Karpas-422 (cell line): Measurements from ENCODE around the gene H6PD. TPM values are rescaled to one million over a fixed set of nuclear protein-coding genes. Genes with fewer than 3 reads are reported as not detected.

Experiments used
- DNase-seq: peaks from one replicate; pipeline ENCODE4 v3.0.0-alpha.2; 2015
- H2AFZ ChIP-seq: fragments of 200-600 bp; sonication (generic); 2 replicates; pipeline ENCODE4 v1.6.1; 2014; ENCODE audit warnings: antibody characterized with exemption, low read length, mixed read lengths
- H3K27ac ChIP-seq: fragments of 200-600 bp; sonication (generic); 2 replicates; pipeline ENCODE4 v1.5.1; 2014; ENCODE audit warnings: mild to moderate bottlenecking, low read length, moderate library complexity
- H3K27me3 ChIP-seq: fragments of 200-600 bp; sonication (generic); 2 replicates; pipeline ENCODE4 v1.6.1; 2014; ENCODE audit warnings: low read length, mixed read lengths
- H3K36me3 ChIP-seq: fragments of 200-600 bp; sonication (generic); 2 replicates; pipeline ENCODE4 v1.6.1; 2014; ENCODE audit warnings: low read length, mixed read lengths; ENCODE audit not compliant: insufficient read depth
- H3K4me1 ChIP-seq: fragments of 200-600 bp; sonication (generic); 2 replicates; pipeline ENCODE4 v1.6.1; 2014; ENCODE audit warnings: mild to moderate bottlenecking, low read length, mixed read lengths
- H3K4me2 ChIP-seq: fragments of 200-600 bp; sonication (generic); 2 replicates; pipeline ENCODE4 v1.6.1; 2014; ENCODE audit warnings: low read length, low read depth, mild to moderate bottlenecking; ENCODE audit not compliant: poor library complexity, severe bottlenecking
- H3K4me3 ChIP-seq: fragments of 200-600 bp; sonication (generic); 2 replicates; pipeline ENCODE4 v1.5.1; 2014; ENCODE audit warnings: mild to moderate bottlenecking, antibody characterized with exemption, low read length, mixed read lengths
- H3K79me2 ChIP-seq: fragments of 200-600 bp; sonication (generic); 2 replicates; pipeline ENCODE4 v1.6.1; 2014; ENCODE audit warnings: mild to moderate bottlenecking, low read length, mixed read lengths
- H3K9ac ChIP-seq: fragments of 200-600 bp; sonication (generic); 2 replicates; pipeline ENCODE4 v1.6.0; 2014; ENCODE audit warnings: low read length
- H3K9me2 ChIP-seq: fragments of 200-600 bp; sonication (generic), shearing (Covaris generic); replicated peaks from 2 replicates; pipeline ENCODE4 v1.6.0; 2014; ENCODE audit warnings: mild to moderate bottlenecking, low read length, moderate library complexity; ENCODE audit not compliant: insufficient read depth
- H3K9me3 ChIP-seq: fragments of 300-700, 200-600 bp; sonication (generic); 2 replicates; pipeline ENCODE4 v1.6.1; 2014; ENCODE audit warnings: low read length, mixed read lengths
- H4K20me1 ChIP-seq: fragments of 200-600 bp; sonication (generic); 2 replicates; pipeline ENCODE4 v1.6.1; 2014; ENCODE audit warnings: mild to moderate bottlenecking, antibody characterized with exemption, low read length, low read depth; ENCODE audit not compliant: insufficient read depth
- total RNA-seq: library from RNA; depleted of rRNA; stranded (reverse); fragments of >200 nt; shearing (Covaris generic); gene quantifications from 2 replicates; pipeline ENCODE4 v1.2.3, GENCODE V29; 2014; ENCODE audit warnings: low replicate concordance

The H6PD gene
- total RNA-seq, 1 experiment from 2014 or later, result 21.3 TPM

DNA sequence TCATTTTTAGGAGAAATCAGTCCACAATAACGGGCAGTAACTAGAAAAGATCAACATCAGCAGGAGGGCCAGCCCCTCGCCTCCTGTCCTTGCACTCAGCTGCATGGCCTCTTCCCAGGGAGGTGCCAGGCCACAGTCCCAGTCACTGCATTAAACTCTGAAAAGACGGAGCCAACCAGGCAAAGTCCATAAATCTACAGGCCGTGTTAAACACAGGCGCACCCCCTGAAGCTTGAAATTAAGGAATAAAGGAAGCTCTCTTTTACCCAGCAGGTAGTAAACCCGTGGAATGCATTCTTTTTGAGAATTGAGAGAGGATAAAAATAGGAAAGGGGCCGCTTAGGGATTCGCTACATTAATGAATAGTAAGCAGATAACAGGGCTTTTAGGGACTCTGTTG is 18.4 kb downstream of the H6PD start:
- H3K27me3 ChIP-seq, result no peaks in the 10 kb centered on the region
- no peaks in the 10 kb centered on the region for H3K36me3 ChIP-seq
- no peak overlapping the region for H3K4me3 ChIP-seq
- no peak overlapping the region for H3K4me2 ChIP-seq
- peaks cover under 1% of the 10 kb centered on the region; the same call in 1 of the 2 replicates for H3K9me3 ChIP-seq
- no peak overlapping the region for H3K9ac ChIP-seq
- H2AFZ ChIP-seq, result no peak overlapping the region
- no peaks in the 10 kb centered on the region for H4K20me1 ChIP-seq
- no peak for DNase-seq
- no peaks in the 10 kb centered on the region for H3K9me2 ChIP-seq
- peaks cover 7% of the 10 kb centered on the region; the same call in 1 of the 2 replicates for H3K79me2 ChIP-seq
- no peak overlapping the region for H3K27ac ChIP-seq
- H3K4me1 ChIP-seq, result no peaks in the 10 kb centered on the region

- Histone ChIP-seq H3K79me2 (peaks cover 13% of the 10 kb centered on the region), H3K27ac (no peak overlapping the region), H4K20me1 (no peaks in the 10 kb centered on the region), H3K9ac (no peak overlapping the region), H3K9me2 (no peaks in the 10 kb centered on the region), H3K9me3 (peaks cover 7% of the 10 kb centered on the region; the same call in 1 of the 2 replicates), H3K27me3 (no peaks in the 10 kb centered on the region), H3K36me3 (no peaks in the 10 kb centered on the region), H3K4me3 (no peak overlapping the region), H3K4me1 (no peaks in the 10 kb centered on the region), H2AFZ (no peak overlapping the region), H3K4me2 (no peak overlapping the region)
- no peak for DNase-seq
These were observed 19.0 kb downstream of the H6PD start for GRCh38 chr1:9253453-9254105.

GRCh38 chr1:9256332-9256731 is 21.8 kb downstream of the H6PD start:
- Histone ChIP-seq H3K79me2 (peaks cover 35% of the 10 kb centered on the region), H3K27me3 (no peaks in the 10 kb centered on the region), H3K27ac (no peak overlapping the region), H3K9me2 (no peaks in the 10 kb centered on the region), H3K9ac (no peak overlapping the region), H3K4me2 (no peak overlapping the region), H3K4me1 (no peaks in the 10 kb centered on the region), H2AFZ (no peak overlapping the region), H3K9me3 (peaks cover 13% of the 10 kb centered on the region; the same call in 1 of the 2 replicates), H4K20me1 (no peaks in the 10 kb centered on the region), H3K36me3 (no peaks in the 10 kb centered on the region), H3K4me3 (no peak overlapping the region)
- DNase-seq, result no peak

DNA sequence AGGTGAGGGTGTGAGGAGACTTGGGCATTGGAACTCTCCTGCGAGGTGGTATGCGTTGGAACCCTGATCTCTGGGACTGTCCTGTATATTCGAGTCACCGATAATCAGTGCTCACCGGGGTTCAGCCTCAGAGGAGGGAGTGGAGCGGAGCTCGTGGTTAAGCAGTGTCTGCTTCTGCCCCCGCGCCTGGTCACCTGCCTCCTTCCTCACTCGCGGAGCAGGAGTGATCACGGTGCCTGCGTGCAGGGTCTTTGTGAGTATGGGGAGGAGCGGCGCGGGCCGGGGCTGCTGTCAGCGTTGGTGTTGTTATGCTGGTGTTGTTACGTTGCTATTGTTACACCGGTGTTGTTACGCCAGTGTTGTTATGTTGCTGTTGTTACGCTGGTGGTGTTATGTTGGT is 23.3 kb downstream of the H6PD start:
- Histone ChIP-seq H3K27me3 (no peaks in the 10 kb centered on the region), H4K20me1 (no peaks in the 10 kb centered on the region), H3K36me3 (no peaks in the 10 kb centered on the region), H3K4me3 (no peak overlapping the region), H3K9ac (no peak overlapping the region), H3K79me2 (peaks cover 35% of the 10 kb centered on the region), H3K4me1 (no peaks in the 10 kb centered on the region), H3K9me3 (peaks cover 13% of the 10 kb centered on the region; the same call in 1 of the 2 replicates), H2AFZ (no peak overlapping the region), H3K27ac (no peak overlapping the region), H3K4me2 (no peak overlapping the region), H3K9me2 (no peaks in the 10 kb centered on the region)
- DNase-seq, result no peak

GRCh38 chr1:9258629-9259028 is 24.1 kb downstream of the H6PD start:
- Histone ChIP-seq H3K9me2 (no peaks in the 10 kb centered on the region), H3K27me3 (no peaks in the 10 kb centered on the region), H3K4me3 (no peak overlapping the region), H2AFZ (no peak overlapping the region), H3K9ac (no peak overlapping the region), H3K36me3 (no peaks in the 10 kb centered on the region), H3K4me2 (no peak overlapping the region), H3K9me3 (peaks cover 13% of the 10 kb centered on the region; the same call in 1 of the 2 replicates), H3K79me2 (peaks cover 35% of the 10 kb centered on the region), H4K20me1 (no peaks in the 10 kb centered on the region), H3K27ac (no peak overlapping the region), H3K4me1 (no peaks in the 10 kb centered on the region)
- DNase-seq, result no peak

GRCh38 chr1:9260059-9260766 is 25.6 kb downstream of the H6PD start:
- H3K9ac ChIP-seq, result no peak overlapping the region
- no peak overlapping the region for H3K4me2 ChIP-seq
- H3K27me3 ChIP-seq, result no peaks in the 10 kb centered on the region
- no peak overlapping the region for H3K4me3 ChIP-seq
- H3K9me3 ChIP-seq, result peaks cover 13% of the 10 kb centered on the region; the same call in 1 of the 2 replicates
- no peak overlapping the region for H3K27ac ChIP-seq
- H3K79me2 ChIP-seq, result peaks cover 35% of the 10 kb centered on the region
- H4K20me1 ChIP-seq, result no peaks in the 10 kb centered on the region
- H3K4me1 ChIP-seq, result no peaks in the 10 kb centered on the region
- no peak for DNase-seq
- no peaks in the 10 kb centered on the region for H3K9me2 ChIP-seq
- H2AFZ ChIP-seq, result no peak overlapping the region
- no peaks in the 10 kb centered on the region for H3K36me3 ChIP-seq

DNA sequence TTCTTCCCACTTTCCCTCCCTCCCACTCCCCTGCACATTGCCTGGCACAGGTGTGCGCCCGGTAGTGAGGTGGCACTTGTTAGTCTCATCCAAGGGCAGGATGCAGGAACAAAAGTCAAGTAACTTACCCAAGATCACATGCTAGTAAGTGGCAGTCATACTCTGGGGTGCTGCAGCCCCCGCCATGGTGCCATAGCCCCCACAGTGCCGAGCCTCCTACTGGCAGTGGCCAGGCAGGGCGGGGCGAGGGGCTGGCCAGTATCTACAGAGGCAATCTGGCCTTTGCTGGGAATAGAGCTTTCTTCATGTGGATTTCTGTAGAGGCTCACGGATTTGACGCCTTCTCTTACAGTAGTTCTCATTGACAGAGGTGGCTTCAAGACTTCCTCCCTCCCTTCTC is 26.9 kb downstream of the H6PD start:
- no peak overlapping the region for H3K27ac ChIP-seq
- H3K4me3 ChIP-seq, result no peak overlapping the region
- H3K9me3 ChIP-seq, result peaks cover 13% of the 10 kb centered on the region; the same call in 1 of the 2 replicates
- H2AFZ ChIP-seq, result no peak overlapping the region
- H4K20me1 ChIP-seq, result no peaks in the 10 kb centered on the region
- peaks cover 35% of the 10 kb centered on the region for H3K79me2 ChIP-seq
- no peaks in the 10 kb centered on the region for H3K36me3 ChIP-seq
- H3K27me3 ChIP-seq, result no peaks in the 10 kb centered on the region
- no peaks in the 10 kb centered on the region for H3K4me1 ChIP-seq
- H3K4me2 ChIP-seq, result no peak overlapping the region
- DNase-seq, result no peak
- no peak overlapping the region for H3K9ac ChIP-seq
- no peaks in the 10 kb centered on the region for H3K9me2 ChIP-seq

DNA sequence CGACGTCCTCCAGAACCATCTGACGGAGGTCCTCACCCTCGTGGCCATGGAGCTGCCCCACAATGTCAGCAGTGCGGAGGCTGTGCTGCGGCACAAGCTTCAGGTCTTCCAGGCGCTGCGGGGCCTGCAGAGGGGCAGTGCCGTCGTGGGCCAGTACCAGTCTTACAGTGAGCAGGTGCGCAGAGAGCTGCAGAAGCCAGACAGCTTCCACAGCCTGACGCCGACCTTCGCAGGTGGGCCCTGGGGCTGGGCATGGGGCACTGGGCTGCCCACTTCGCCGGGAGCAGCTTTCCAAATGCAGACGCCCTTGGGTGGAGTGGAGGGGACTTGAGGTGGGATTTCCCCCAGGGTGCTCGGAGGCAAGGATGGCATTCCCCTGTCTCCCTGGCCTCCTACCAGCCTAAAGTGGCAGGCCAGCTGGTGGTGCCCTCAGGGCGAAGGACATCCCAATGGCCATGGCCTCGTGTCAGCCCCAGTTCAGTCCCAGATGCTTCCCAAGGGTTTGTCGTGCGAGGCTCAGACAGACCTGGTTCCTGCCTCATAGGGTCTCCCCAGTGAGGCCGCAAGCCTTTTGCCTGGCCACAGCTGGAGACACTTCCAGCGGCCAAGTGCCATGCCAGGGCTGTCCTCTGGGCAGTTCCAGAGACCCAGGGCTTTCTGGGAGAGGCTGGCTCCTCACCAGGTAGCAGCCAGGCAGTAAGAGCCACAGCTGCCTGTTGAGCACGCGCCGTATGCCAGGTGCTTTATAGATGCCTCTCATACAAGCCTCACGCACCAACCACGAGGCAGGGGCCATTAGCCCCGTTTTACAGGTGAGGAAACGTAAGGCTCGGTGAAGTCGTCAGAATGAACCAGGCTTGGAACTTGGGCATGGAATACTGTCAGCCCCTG is 27.8 kb downstream of the H6PD start:
- Histone ChIP-seq H3K4me2 (no peak overlapping the region), H3K9me2 (no peaks in the 10 kb centered on the region), H3K9me3 (peaks cover 13% of the 10 kb centered on the region; the same call in 1 of the 2 replicates), H2AFZ (no peak overlapping the region), H3K4me3 (no peak overlapping the region), H3K27me3 (no peaks in the 10 kb centered on the region), H3K79me2 (peaks cover 35% of the 10 kb centered on the region), H3K4me1 (no peaks in the 10 kb centered on the region), H3K36me3 (no peaks in the 10 kb centered on the region), H3K27ac (no peak overlapping the region), H3K9ac (no peak overlapping the region), H4K20me1 (no peaks in the 10 kb centered on the region)
- no peak for DNase-seq
